Caco-2 (cell line): ENCODE data around the gene SPATC1L. TPM values are rescaled to one million over a fixed set of nuclear protein-coding genes. Genes with fewer than 3 reads are reported as not detected.
A peak's percentile ranks its signal among the peaks of the same experiment; 100 is the strongest.

Experiments
- BruUV-seq: library from RNA; stranded (reverse); fragments of 400-500 nt; replicated peaks from 2 replicates; lab custom pipeline; 2021; lab: Mats Ljungman, UMichigan
- CTCF ChIA-PET: fragments of 300-600 bp; sonication (Branson Sonifier 250); formaldehyde crosslinking; loops from one replicate; lab custom pipeline; 2022; ENCODE audit warnings: antibody characterized with exemption; lab: Charles Lee
- POLR2A ChIA-PET: fragments of 300-600 bp; sonication (Branson Sonifier 250); formaldehyde crosslinking; loops from one replicate; lab custom pipeline; 2022; ENCODE audit warnings: antibody characterized with exemption; lab: Charles Lee
- DNase-seq, 2 experiments: peaks; one replicate each; pipeline versions ENCODE4 v3.0.0 to v3.0.0-alpha.2; 2020 to 2022
- H3K27me3 ChIP-seq: replicated peaks from 2 replicates; pipeline ENCODE4 v1.6.0; 2011; ENCODE audit warnings: low read length; ENCODE audit not compliant: control insufficient read depth, insufficient read depth
- H3K36me3 ChIP-seq: 2 replicates; pipeline ENCODE4 v1.5.1; 2011; ENCODE audit warnings: low read length; ENCODE audit not compliant: control insufficient read depth, insufficient read depth
- H3K4me1 ChIP-seq: fragments of 250-450 bp; sonication (Bioruptor Pico); 2 replicates; pipeline ENCODE4 v1.5.1; 2020; ENCODE audit warnings: mild to moderate bottlenecking
- H3K4me3 ChIP-seq: 2 replicates; pipeline ENCODE4 v1.5.1; 2011; ENCODE audit warnings: low read depth, mild to moderate bottlenecking, control low read depth, low read length
- H3K9me3 ChIP-seq: fragments of 250-450 bp; sonication (Bioruptor Pico); 2 replicates; pipeline ENCODE4 v1.5.1; 2020; ENCODE audit warnings: mild to moderate bottlenecking, moderate library complexity
- H3K27ac Mint-ChIP-seq: one replicate; pipeline ENCODE4 v1.8.0; 2022; ENCODE audit warnings: mixed read lengths; ENCODE audit not compliant: unreplicated experiment
- H3K27me3 Mint-ChIP-seq: one replicate; pipeline ENCODE4 v1.8.0; 2022; ENCODE audit warnings: mixed read lengths; ENCODE audit not compliant: insufficient read depth, unreplicated experiment
- H3K36me3 Mint-ChIP-seq: one replicate; pipeline ENCODE4 v1.8.0; 2022; ENCODE audit warnings: mild to moderate bottlenecking, mixed read lengths; ENCODE audit not compliant: insufficient read depth, unreplicated experiment
- H3K4me1 Mint-ChIP-seq: one replicate; pipeline ENCODE4 v1.8.0; 2022; ENCODE audit warnings: low read depth, mixed read lengths; ENCODE audit not compliant: unreplicated experiment
- H3K4me3 Mint-ChIP-seq: one replicate; pipeline ENCODE4 v1.8.0; 2022; ENCODE audit warnings: mild to moderate bottlenecking, moderate library complexity, mixed read lengths; ENCODE audit not compliant: unreplicated experiment
- H3K9me3 Mint-ChIP-seq: one replicate; pipeline ENCODE4 v1.8.0; 2022; ENCODE audit warnings: mixed read lengths; ENCODE audit not compliant: unreplicated experiment
- intact Hi-C: fragments of 100-400 bp; cut with micrococcal nuclease; formaldehyde crosslinking; loops from one replicate; pipeline ENCODE4 v1.10.0; 2022; ENCODE audit not compliant: unreplicated experiment
- total RNA-seq: library from RNA; stranded (reverse); gene quantifications from 2 replicates; pipeline ENCODE4 v1.2.3, GENCODE V29; 2022
- TF ChIP-seq, protein P1 (sequence below), 2 experiments: fragments of 200-600 bp in 1 of 2; IDR thresholded peaks; 1 replicate in 1 of 2; 2 replicates in 1 of 2; pipeline versions ENCODE4 v1.5.1 to v1.8.0; 2011 to 2022; ENCODE audit warnings: antibody characterized with exemption in 1 of 2, control low read depth in 1 of 2, inconsistent platforms in 1 of 2, low read depth in 1 of 2, low read length in 1 of 2, mild to moderate bottlenecking in 1 of 2, moderate library complexity in 1 of 2; ENCODE audit not compliant: insufficient read depth in 1 of 2, severe bottlenecking in 1 of 2, unreplicated experiment in 1 of 2

The SPATC1L gene
- total RNA-seq, 1 experiment from 2014 or later: 3.1 TPM

DNA sequence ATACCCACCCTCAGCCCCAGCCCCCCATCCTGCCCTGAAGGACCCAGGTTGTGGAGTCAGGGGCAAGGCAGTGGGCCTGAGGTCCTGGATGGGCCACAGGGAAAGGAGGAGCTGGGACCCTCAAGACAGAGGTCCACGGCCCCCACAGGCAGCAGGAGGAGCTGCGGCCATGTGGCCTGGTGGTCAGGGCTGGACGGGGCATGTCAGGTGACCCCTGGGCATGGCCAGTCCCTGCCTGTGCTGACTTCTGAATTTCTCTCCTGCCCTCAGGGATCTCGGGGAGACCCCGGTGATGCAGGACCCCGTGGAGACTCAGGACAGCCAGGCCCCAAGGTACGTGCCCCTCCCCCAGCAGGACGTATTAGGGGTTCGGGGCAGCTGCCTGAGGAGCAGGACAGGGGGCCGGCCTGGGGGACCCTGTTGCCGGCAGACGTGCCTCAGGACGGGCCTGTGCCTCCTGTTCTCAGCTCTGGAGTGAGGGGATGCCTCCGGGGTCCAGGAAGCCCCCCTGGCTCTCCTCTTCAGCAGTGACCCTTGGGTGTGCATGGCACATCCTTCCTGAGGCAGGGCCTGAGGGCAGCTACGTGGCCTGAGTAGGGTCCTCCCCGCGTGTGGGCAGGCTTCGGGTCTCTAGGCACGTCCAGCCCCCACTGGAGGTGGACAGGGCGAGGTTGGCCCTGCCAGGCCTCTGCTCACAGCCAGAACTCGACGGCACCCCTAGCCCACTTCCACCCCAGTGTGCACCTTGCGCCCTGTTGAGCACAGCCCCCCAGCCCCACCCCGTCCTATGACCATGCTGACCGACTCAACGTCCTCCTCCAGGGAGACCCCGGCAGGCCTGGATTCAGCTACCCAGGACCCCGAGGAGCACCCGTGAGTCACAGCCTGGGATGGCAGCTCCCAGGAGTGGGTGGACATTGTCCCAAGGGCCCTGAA is 62.7 kb downstream of the SPATC1L start:
- intact Hi-C loops: no loop called here
- no peak for DNase-seq
- Mint-ChIP-seq H3K9me3 (no peaks in the 10 kb centered on the region), H3K36me3 (no peaks in the 10 kb centered on the region), H3K4me3 (no peak overlapping the region), H3K27me3 (no peaks in the 10 kb centered on the region), H3K27ac (no peak overlapping the region), H3K4me1 (no peaks in the 10 kb centered on the region)
- H3K4me1 ChIP-seq: no peaks in the 10 kb centered on the region
- H3K27me3 ChIP-seq: no peaks in the 10 kb centered on the region
- H3K36me3 ChIP-seq: no peaks in the 10 kb centered on the region
- TF ChIP-seq, protein P1, sequence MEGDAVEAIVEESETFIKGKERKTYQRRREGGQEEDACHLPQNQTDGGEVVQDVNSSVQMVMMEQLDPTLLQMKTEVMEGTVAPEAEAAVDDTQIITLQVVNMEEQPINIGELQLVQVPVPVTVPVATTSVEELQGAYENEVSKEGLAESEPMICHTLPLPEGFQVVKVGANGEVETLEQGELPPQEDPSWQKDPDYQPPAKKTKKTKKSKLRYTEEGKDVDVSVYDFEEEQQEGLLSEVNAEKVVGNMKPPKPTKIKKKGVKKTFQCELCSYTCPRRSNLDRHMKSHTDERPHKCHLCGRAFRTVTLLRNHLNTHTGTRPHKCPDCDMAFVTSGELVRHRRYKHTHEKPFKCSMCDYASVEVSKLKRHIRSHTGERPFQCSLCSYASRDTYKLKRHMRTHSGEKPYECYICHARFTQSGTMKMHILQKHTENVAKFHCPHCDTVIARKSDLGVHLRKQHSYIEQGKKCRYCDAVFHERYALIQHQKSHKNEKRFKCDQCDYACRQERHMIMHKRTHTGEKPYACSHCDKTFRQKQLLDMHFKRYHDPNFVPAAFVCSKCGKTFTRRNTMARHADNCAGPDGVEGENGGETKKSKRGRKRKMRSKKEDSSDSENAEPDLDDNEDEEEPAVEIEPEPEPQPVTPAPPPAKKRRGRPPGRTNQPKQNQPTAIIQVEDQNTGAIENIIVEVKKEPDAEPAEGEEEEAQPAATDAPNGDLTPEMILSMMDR (IDR thresholded peaks at IDR 0.05; ENCODE audit: insufficient read depth in 1 of 2, low read depth in 1 of 2, low read length in 1 of 2, severe bottlenecking in 1 of 2, unreplicated experiment in 1 of 2): no peak
- ChIA-PET CTCF (interaction anchor here (0.6 kb wide), 1 partner anchor 151 kb away, joined by 3 read pairs; no protein-coding TSS in a partner anchor), POLR2A (no interaction called here)
- H3K9me3 ChIP-seq: no peaks in the 10 kb centered on the region
- H3K4me3 ChIP-seq: no peak overlapping the region
- BruUV-seq: no TSS peak

DNA sequence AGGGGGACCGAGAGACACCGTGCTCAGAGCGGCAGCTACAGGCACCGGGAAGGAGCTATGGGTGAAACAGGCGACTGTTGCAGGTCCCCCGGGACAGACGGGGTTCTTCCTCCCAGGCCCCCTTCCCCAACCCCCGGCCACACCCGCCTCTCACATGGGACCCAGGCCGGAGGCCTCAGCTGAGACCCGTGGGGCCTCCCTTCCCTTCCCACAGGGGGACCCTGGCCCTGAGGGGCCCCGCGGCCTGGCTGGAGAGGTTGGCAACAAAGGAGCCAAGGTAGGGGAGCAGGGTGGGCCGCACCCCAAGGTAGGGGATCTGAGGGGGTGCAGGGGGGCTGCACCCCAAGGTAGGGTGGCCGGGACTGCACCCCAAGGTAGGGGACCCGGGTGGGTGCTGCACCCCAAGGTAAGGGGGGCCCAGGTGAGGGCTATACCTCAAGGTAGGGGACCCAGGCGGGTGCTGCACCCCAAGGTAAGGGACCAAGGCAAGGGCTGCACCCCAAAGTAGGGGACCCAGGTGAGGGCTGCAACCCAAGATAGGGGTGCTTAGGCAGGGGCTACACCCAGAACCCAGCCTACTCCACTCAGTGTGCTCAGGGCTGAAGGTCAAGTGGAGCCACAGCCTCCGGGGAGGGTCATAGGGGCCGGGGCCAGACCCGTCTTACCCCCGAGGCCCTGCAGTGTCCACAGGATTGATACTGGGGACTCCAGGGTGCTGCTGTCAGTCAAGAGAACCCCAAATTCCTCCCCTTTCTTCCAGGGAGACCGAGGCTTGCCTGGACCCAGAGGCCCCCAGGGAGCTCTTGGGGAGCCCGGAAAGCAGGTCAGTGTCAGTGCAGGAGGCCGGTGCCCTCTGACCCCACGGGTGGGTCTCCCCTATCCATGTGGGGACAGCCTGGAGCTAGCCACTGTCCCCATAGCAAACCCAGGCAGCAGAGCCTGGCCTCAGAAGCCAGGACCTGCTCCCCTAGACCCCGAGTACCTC is 63.7 kb downstream of the SPATC1L start:
- no peaks in the 10 kb centered on the region for H3K4me1 ChIP-seq
- intact Hi-C loops: no loop called here
- ChIA-PET CTCF (no interaction called here), POLR2A (no interaction called here)
- H3K27ac Mint-ChIP-seq: no peak overlapping the region
- H3K4me1 Mint-ChIP-seq: no peaks in the 10 kb centered on the region
- H3K9me3 ChIP-seq: no peaks in the 10 kb centered on the region
- no peaks in the 10 kb centered on the region for H3K9me3 Mint-ChIP-seq
- no peaks in the 10 kb centered on the region for H3K36me3 ChIP-seq
- TF ChIP-seq, protein P1 (IDR thresholded peaks at IDR 0.05; ENCODE audit: insufficient read depth in 1 of 2, low read depth in 1 of 2, low read length in 1 of 2, severe bottlenecking in 1 of 2, unreplicated experiment in 1 of 2): no peak
- H3K27me3 ChIP-seq: no peaks in the 10 kb centered on the region
- BruUV-seq: no TSS peak
- H3K4me3 Mint-ChIP-seq: no peak overlapping the region
- no peaks in the 10 kb centered on the region for H3K36me3 Mint-ChIP-seq
- DNase-seq: peak in 1 of 2 experiments; percentile 30
- no peak overlapping the region for H3K4me3 ChIP-seq
- no peaks in the 10 kb centered on the region for H3K27me3 Mint-ChIP-seq
